H1 (cell line): ENCODE data around the gene AMPH. TPM values are rescaled to one million over a fixed set of nuclear protein-coding genes. Genes with fewer than 3 reads are reported as not detected.
A peak's percentile ranks its signal among the peaks of the same experiment; 100 is the strongest.

Experiments used
- CTCF ChIA-PET: fragments of 300-600 bp; sonication (Branson Sonifier 250); formaldehyde crosslinking; loops from one replicate; lab custom pipeline; 2021; ENCODE audit not compliant: partially characterized antibody; lab: Charles Lee
- POLR2A ChIA-PET: fragments of 300-600 bp; sonication (Branson Sonifier 250); formaldehyde crosslinking; loops from one replicate; lab custom pipeline; 2021; ENCODE audit warnings: inconsistent platforms; ENCODE audit not compliant: partially characterized antibody; lab: Charles Lee
- DNase-seq, 2 experiments: peaks; one replicate each; pipeline versions ENCODE4 v3.0.0 to v3.0.0-alpha.2; 2010 to 2022; ENCODE audit warnings: low spot score in 2 of 2, low read depth in 1 of 2, mixed read lengths in 1 of 2
- FAIRE-seq: peaks from 2 replicates; lab custom pipeline; 2011; peaks lifted over from hg19 to GRCh38; lab: Jason Lieb, UNC
- H2AFZ ChIP-seq: 2 replicates; pipeline ENCODE4 v1.8.1; 2012; ENCODE audit warnings: low read length, inconsistent platforms
- H2AK5ac ChIP-seq: 2 replicates; pipeline ENCODE4 v1.6.1; 2013; ENCODE audit warnings: low read depth, low read length
- H2BK120ac ChIP-seq: replicated peaks from 2 replicates; pipeline ENCODE3; 2013; ENCODE audit warnings: low read depth, low read length, inconsistent platforms
- H2BK12ac ChIP-seq: 2 replicates; pipeline ENCODE4 v1.6.1; 2013; ENCODE audit warnings: low read depth, low read length
- H2BK15ac ChIP-seq: 2 replicates; pipeline ENCODE4 v1.6.1; 2013; ENCODE audit warnings: low read length
- H2BK20ac ChIP-seq: 2 replicates; pipeline ENCODE4 v1.6.1; 2013; ENCODE audit warnings: low read length
- H2BK5ac ChIP-seq: 2 replicates; pipeline ENCODE4 v1.6.1; 2013; ENCODE audit warnings: low read depth, low read length
- H3K14ac ChIP-seq: 2 replicates; pipeline ENCODE4 v1.6.1; 2013; ENCODE audit warnings: inconsistent platforms; ENCODE audit not compliant: insufficient read length
- H3K18ac ChIP-seq: 2 replicates; pipeline ENCODE4 v1.6.1; 2013; ENCODE audit warnings: low read length; ENCODE audit errors: extremely low read depth
- H3K23ac ChIP-seq: 2 replicates; pipeline ENCODE4 v1.6.1; 2013; ENCODE audit warnings: inconsistent platforms; ENCODE audit not compliant: insufficient read length
- H3K23me2 ChIP-seq: 2 replicates; pipeline ENCODE4 v1.6.1; 2013; ENCODE audit warnings: low read depth, low read length
- H3K27ac ChIP-seq: 2 replicates; pipeline ENCODE4 v1.6.1; 2011; ENCODE audit warnings: low read depth, low read length, inconsistent platforms
- H3K27me3 ChIP-seq, 4 experiments: replicated peaks in 1 of 4; 1 replicate in 1 of 4; 2 replicates in 3 of 4; pipeline versions ENCODE4 v1.6.1 to v1.8.1; 2011 to 2013; ENCODE audit warnings: low read length in 3 of 4, mild to moderate bottlenecking in 3 of 4, inconsistent platforms in 2 of 4, mixed read lengths in 2 of 4, moderate library complexity in 1 of 4; ENCODE audit not compliant: control insufficient read depth in 3 of 4, insufficient read depth in 3 of 4; ENCODE audit errors: extremely low read depth in 1 of 4
- H3K36me3 ChIP-seq, 4 experiments: 2 replicates each; pipeline versions ENCODE4 v1.6.1 to v1.8.1; 2011 to 2013; ENCODE audit warnings: mild to moderate bottlenecking in 4 of 4, low read length in 3 of 4, moderate library complexity in 2 of 4, control low read depth in 1 of 4, inconsistent platforms in 1 of 4; ENCODE audit not compliant: insufficient read depth in 4 of 4, control insufficient read depth in 2 of 4
- H3K4ac ChIP-seq: replicated peaks from 2 replicates; pipeline ENCODE3; 2013; ENCODE audit warnings: low read length, low read depth, mixed read lengths, inconsistent platforms; ENCODE audit not compliant: insufficient read length
- H3K4me1 ChIP-seq, 4 experiments: replicated peaks in 1 of 4; 1 replicate in 1 of 4; 2 replicates in 3 of 4; pipeline versions ENCODE4 v1.6.1 to v1.8.1; 2011 to 2013; ENCODE audit warnings: low read length in 3 of 4, inconsistent platforms in 2 of 4, mixed read lengths in 1 of 4; ENCODE audit not compliant: insufficient read depth in 4 of 4, control insufficient read depth in 3 of 4
- H3K4me2 ChIP-seq, 2 experiments: 2 replicates each; pipeline versions ENCODE4 v1.6.1 to v1.8.1; 2011 to 2013; ENCODE audit warnings: low read depth in 2 of 2, low read length in 2 of 2, control low read depth in 1 of 2, inconsistent platforms in 1 of 2, mild to moderate bottlenecking in 1 of 2; ENCODE audit not compliant: insufficient read depth in 1 of 2
- H3K4me3 ChIP-seq, 4 experiments: fragments of 200-600, 300-600 bp in 1 of 4; sonication (generic), shearing (Covaris generic), sonication (Bioruptor Twin) in 1 of 4; 2 replicates each; pipeline versions ENCODE4 v1.5.1 to v1.8.1; 2011 to 2016; ENCODE audit warnings: low read length in 4 of 4, low read depth in 3 of 4, control low read depth in 2 of 4, inconsistent platforms in 2 of 4, mild to moderate bottlenecking in 2 of 4, mixed read lengths in 1 of 4, moderate library complexity in 1 of 4; ENCODE audit not compliant: insufficient read depth in 2 of 4; ENCODE audit errors: extremely low read depth in 1 of 4
- H3K56ac ChIP-seq: replicated peaks from 2 replicates; pipeline ENCODE3; 2013; ENCODE audit warnings: low read depth, mild to moderate bottlenecking, mixed read lengths, low read length, inconsistent platforms; ENCODE audit not compliant: insufficient read length
- H3K79me1 ChIP-seq: 2 replicates; pipeline ENCODE4 v1.6.1; 2013; ENCODE audit warnings: low read depth, low read length, control low read depth
- H3K79me2 ChIP-seq, 2 experiments: 2 replicates each; pipeline versions ENCODE4 v1.6.1 to v1.8.1; 2012 to 2013; ENCODE audit warnings: low read length in 2 of 2, mild to moderate bottlenecking in 2 of 2, inconsistent platforms in 1 of 2; ENCODE audit not compliant: insufficient read depth in 2 of 2, control insufficient read depth in 1 of 2
- H3K9ac ChIP-seq, 4 experiments: replicated peaks in 1 of 4; 1 replicate in 1 of 4; 2 replicates in 3 of 4; pipeline versions ENCODE4 v1.6.1 to v1.8.1; 2011 to 2013; ENCODE audit warnings: low read depth in 3 of 4, low read length in 3 of 4, control low read depth in 2 of 4, mild to moderate bottlenecking in 2 of 4, moderate library complexity in 2 of 4, inconsistent platforms in 1 of 4; ENCODE audit errors: extremely low read depth in 1 of 4
- H3K9me3 ChIP-seq, 2 experiments: 2 replicates each; pipeline versions ENCODE4 v1.6.1 to v1.8.1; 2012 to 2013; ENCODE audit warnings: mild to moderate bottlenecking in 2 of 2, moderate library complexity in 2 of 2, control low read depth in 1 of 2, inconsistent platforms in 1 of 2, low read depth in 1 of 2, low read length in 1 of 2, mixed read lengths in 1 of 2; ENCODE audit not compliant: insufficient read depth in 2 of 2
- H4K20me1 ChIP-seq, 2 experiments: replicated peaks in 1 of 2; 2 replicates each; pipeline versions ENCODE3 to v1.8.1; 2011 to 2013; ENCODE audit warnings: inconsistent platforms in 2 of 2, low read length in 2 of 2, mild to moderate bottlenecking in 1 of 2; ENCODE audit not compliant: insufficient read depth in 2 of 2, control insufficient read depth in 1 of 2
- H4K5ac ChIP-seq: 2 replicates; pipeline ENCODE4 v1.6.1; 2013; ENCODE audit warnings: low read length, low read depth, mixed read lengths, inconsistent platforms; ENCODE audit not compliant: insufficient read length
- H4K8ac ChIP-seq: 2 replicates; pipeline ENCODE4 v1.8.0; 2013; ENCODE audit warnings: mild to moderate bottlenecking, moderate library complexity, low read length, inconsistent platforms; ENCODE audit not compliant: insufficient read depth; ENCODE audit errors: extremely low read depth
- H4K91ac ChIP-seq: replicated peaks from 2 replicates; pipeline ENCODE3; 2013; ENCODE audit warnings: low read length, mixed read lengths, inconsistent platforms; ENCODE audit not compliant: insufficient read length
- CBX5 ChIP-seq: fragments of 300-800, 300-1000 bp; sonication (generic); IDR thresholded peaks from 2 replicates; pipeline ENCODE4 v1.7.1; 2016; ENCODE audit warnings: antibody characterized with exemption, low read length, low read depth
- CBX8 ChIP-seq: fragments of 300-800, 300-1000 bp; sonication (generic); IDR thresholded peaks from 2 replicates; pipeline ENCODE4 v1.7.1; 2016; ENCODE audit warnings: low read depth, low read length, borderline replicate concordance
- EGR1 ChIP-seq: IDR thresholded peaks from 2 replicates; pipeline ENCODE4 v1.6.1; 2011; ENCODE audit warnings: low read depth, low read length, borderline replicate concordance
- GABPA ChIP-seq: IDR thresholded peaks from 2 replicates; pipeline ENCODE4 v1.6.1; 2011; ENCODE audit warnings: mild to moderate bottlenecking, low read length, moderate library complexity, borderline replicate concordance; ENCODE audit not compliant: insufficient read depth
- KDM1A ChIP-seq: fragments of 200-600, 300-600 bp; sonication (generic); IDR thresholded peaks from 2 replicates; pipeline ENCODE4 v1.7.1; 2016; ENCODE audit warnings: mild to moderate bottlenecking, low read length, borderline replicate concordance
- POLR2A ChIP-seq, 2 experiments: IDR thresholded peaks; 1 replicate in 1 of 2; 2 replicates in 1 of 2; pipeline ENCODE4 v1.6.1; 2011; ENCODE audit warnings: low read depth in 2 of 2, low read length in 2 of 2, mild to moderate bottlenecking in 2 of 2; ENCODE audit errors: control extremely low read depth in 1 of 2
- SIN3A ChIP-seq, 2 experiments: IDR thresholded peaks in 1 of 2; conservative IDR thresholded peaks in 1 of 2; 2 replicates each; pipeline ENCODE4 v1.6.1; 2011 to 2012; ENCODE audit warnings: low read length in 2 of 2, improper control_type of control experiment in 1 of 2, low read depth in 1 of 2, mild to moderate bottlenecking in 1 of 2
- SP4 ChIP-seq: IDR thresholded peaks from 2 replicates; pipeline ENCODE4 v1.6.1; 2012; ENCODE audit warnings: low read length, inconsistent platforms
- SUZ12 ChIP-seq: fragments of 200-600 bp; sonication (generic); IDR thresholded peaks from 2 replicates; pipeline ENCODE4 v1.6.1; 2012; ENCODE audit warnings: mild to moderate bottlenecking, inconsistent platforms, low read length, moderate library complexity, mixed read lengths
- TCF12 ChIP-seq: IDR thresholded peaks from 2 replicates; pipeline ENCODE4 v1.6.1; 2011; ENCODE audit warnings: low read depth, mild to moderate bottlenecking, low read length
- YY1 ChIP-seq: IDR thresholded peaks from 2 replicates; pipeline ENCODE4 v1.6.1; 2011; ENCODE audit warnings: low read depth, mild to moderate bottlenecking, low read length
- WGBS, 2 experiments: shearing (Covaris generic) in 1 of 2; methylation state at CpG; one replicate each; pipeline versions ENCODE4 v1.1.6 to v1.1.7; 2013 to 2015; ENCODE audit warnings: low lambda C conversion rate in 2 of 2, mixed read lengths in 2 of 2, inconsistent platforms in 1 of 2, low coverage in 1 of 2, missing lambda C conversion rate in 1 of 2; ENCODE audit not compliant: insufficient replicate concordance in 2 of 2, insufficient coverage in 1 of 2, insufficient read length in 1 of 2; ENCODE audit errors: extremely low coverage in 1 of 2, missing lambda C conversion rate in 1 of 2; 5-methylcytosine and 5-hydroxymethylcytosine counted together
- polyA plus RNA-seq, 7 experiments: library from polyadenylated mRNA; depleted of rRNA in 3 of 7; stranded (reverse) in 5 of 7; unstranded in 2 of 7; fragments of >200 nt in 5 of 7; fragments of 200-250 nt in 2 of 7; gene quantifications; 1 replicate in 5 of 7; 2 replicates in 1 of 7; 4 replicates in 1 of 7; pipeline versions ENCODE4 v1.2.1 to v1.2.3, GENCODE V29; 2011 to 2013; ENCODE audit warnings: missing spikeins in 2 of 7, mixed read lengths in 2 of 7
- total RNA-seq: library from RNA; stranded (reverse); fragmentation: NEBNext Ultra II Directional; extraction: Animal tissue kit (Norgen Biotek cat#: 25700); gene quantifications from 2 replicates; pipeline ENCODE4 v1.2.1, GENCODE V29; 2021
- TF ChIP-seq, protein P1 (sequence below): IDR thresholded peaks from 2 replicates; pipeline ENCODE4 v1.6.1; 2012; ENCODE audit warnings: inconsistent platforms

AMPH gene
- total and polyA plus RNA-seq, 2 of the 8 experiments (the other 6 are each of a cell fraction or from before 2014, with no cell fraction given) = 7.3 to 12.2 TPM

- 78% methylated on average over 12 of the region's 12 CpGs; no CpG with 5 or more reads in 1 of the 2 experiments for WGBS, 2 experiments
- peak overlapping the region; percentile 48 to 81; a peak in 3 of 4 replicates for H3K4me2 ChIP-seq
- FAIRE-seq = no peak
- no peak for TF ChIP-seq SUZ12
- TF ChIP-seq CBX8 = no peak
- TF ChIP-seq KDM1A = no peak
- no peak for TF ChIP-seq YY1
- no peak for TF ChIP-seq EGR1
- TF ChIP-seq, protein P1, sequence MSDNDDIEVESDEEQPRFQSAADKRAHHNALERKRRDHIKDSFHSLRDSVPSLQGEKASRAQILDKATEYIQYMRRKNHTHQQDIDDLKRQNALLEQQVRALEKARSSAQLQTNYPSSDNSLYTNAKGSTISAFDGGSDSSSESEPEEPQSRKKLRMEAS = no peak
- no peak for TF ChIP-seq SP4
- no peak for TF ChIP-seq GABPA
- TF ChIP-seq POLR2A (IDR thresholded peaks at IDR 0.05; ENCODE audit: control extremely low read depth in 1 of 2, low read depth in 2 of 2, low read length in 2 of 2) = no peak
- no peak for TF ChIP-seq CBX5
- TF ChIP-seq SIN3A (conservative IDR thresholded peaks at IDR 0.05 in 1 of 2, IDR thresholded peaks at IDR 0.05 in 1 of 2; ENCODE audit: low read depth in 1 of 2, low read length in 2 of 2) = no peak
- TF ChIP-seq TCF12 = no peak
Measured at GRCh38 chr7:38629651-38630510, 1.3 kb downstream of the AMPH start.

More at GRCh38 chr7:38629651-38630510, 1.3 kb downstream of the AMPH start:
- H3K79me1 ChIP-seq = no peaks in the 10 kb centered on the region; the same call in 1 of the 2 replicates
- no peak overlapping the region for H3K27ac ChIP-seq
- no peak overlapping the region for H4K8ac ChIP-seq
- ChIA-PET POLR2A (interaction anchor here (0.6 kb wide), 1 partner anchor 18 kb away, joined by 3 read pairs; no protein-coding TSS in a partner anchor), CTCF (interaction anchor here (1.0 to 1.9 kb wide), 3 partner anchors 15 to 219 kb away, joined by 3 to 8 read pairs (median 3); no protein-coding TSS in a partner anchor)
- H3K14ac ChIP-seq = no peak overlapping the region
- H3K4ac ChIP-seq = no peak overlapping the region
- H3K18ac ChIP-seq = no peak overlapping the region
- no peak for DNase-seq
- H3K23ac ChIP-seq = no peak overlapping the region
- no peaks in the 10 kb centered on the region for H3K36me3 ChIP-seq
- peaks cover 10 to 28% (median 24%) of the 10 kb centered on the region in 4 experiments for H3K27me3 ChIP-seq
- no peak overlapping the region for H2BK15ac ChIP-seq
- H2AFZ ChIP-seq = no peak overlapping the region
- no peaks in the 10 kb centered on the region for H4K20me1 ChIP-seq
- H2BK12ac ChIP-seq = no peak overlapping the region
- H3K4me1 ChIP-seq = peaks cover 0 to 3% (median 0%) of the 10 kb centered on the region in 4 experiments; a peak in 1 of 7 replicates
- no peaks in the 10 kb centered on the region for H3K79me2 ChIP-seq
- H2BK120ac ChIP-seq = no peak overlapping the region
- H4K5ac ChIP-seq = no peak overlapping the region
- no peak overlapping the region for H3K56ac ChIP-seq
- H2AK5ac ChIP-seq = no peak overlapping the region
- H3K9me3 ChIP-seq = no peaks in the 10 kb centered on the region
- no peaks in the 10 kb centered on the region; the same call in 1 of the 2 replicates for H3K23me2 ChIP-seq
- H2BK5ac ChIP-seq = no peak overlapping the region
- peak overlapping the region in 3 of 4 experiments; percentile 59 to 77 (median 63); a peak in 3 of 8 replicates for H3K4me3 ChIP-seq
- H4K91ac ChIP-seq = no peak overlapping the region
- H3K9ac ChIP-seq = no peak overlapping the region
- no peak overlapping the region for H2BK20ac ChIP-seq
